GM23338 (cell line): ENCODE measurements around the gene VWA3B.

Experiments used
- CREB1 ChIP-seq: fragments of 250-450 bp; sonication (Bioruptor Pico); IDR thresholded peaks from 2 replicates; pipeline ENCODE4 v1.5.0; 2020; ENCODE audit warnings: low read depth, mild to moderate bottlenecking, moderate library complexity
- EZH2 ChIP-seq: fragments of 200-600 bp; sonication (generic); IDR thresholded peaks from one replicate; pipeline ENCODE4 v1.8.0; 2017; ENCODE audit warnings: antibody characterized with exemption, mild to moderate bottlenecking, low read depth; ENCODE audit not compliant: unreplicated experiment
- EZH2phosphoT487 ChIP-seq: fragments of 200-600 bp; sonication (generic); IDR thresholded peaks from one replicate; pipeline ENCODE4 v1.8.1; 2018; ENCODE audit warnings: antibody characterized with exemption; ENCODE audit not compliant: unreplicated experiment
- JUNB ChIP-seq: IDR thresholded peaks from one replicate; pipeline ENCODE4 v1.6.1; 2016; ENCODE audit warnings: antibody characterized with exemption; ENCODE audit not compliant: unreplicated experiment
- NANOG ChIP-seq: IDR thresholded peaks from 2 replicates; pipeline ENCODE4 v1.6.1; 2016; ENCODE audit warnings: antibody characterized with exemption, borderline replicate concordance
- POLR2AphosphoS5 ChIP-seq: IDR thresholded peaks from 2 replicates; pipeline ENCODE4 v1.6.1; 2016; ENCODE audit warnings: antibody characterized with exemption, low read depth
- ZNF331 ChIP-seq: fragments of 250-450 bp; sonication (Bioruptor Pico); IDR thresholded peaks from 2 replicates; pipeline ENCODE4 v1.5.0; 2020; ENCODE audit warnings: low read depth, mild to moderate bottlenecking, moderate library complexity
- TF ChIP-seq, protein P1 (sequence below), 2 experiments: fragments of 200-600 bp in 1 of 2; sonication (generic) in 1 of 2; conservative IDR thresholded peaks; 2 replicates each; pipeline versions ENCODE4 v1.5.1 to v1.6.1; 2016 to 2017; ENCODE audit warnings: antibody characterized with exemption in 2 of 2, low read depth in 2 of 2, mild to moderate bottlenecking in 2 of 2, moderate library complexity in 1 of 2
- TF ChIP-seq, protein P2 (sequence below): IDR thresholded peaks from one replicate; pipeline ENCODE4 v1.6.1; 2018; ENCODE audit warnings: antibody characterized with exemption; ENCODE audit not compliant: unreplicated experiment
- TF ChIP-seq, protein P3 (sequence below): IDR thresholded peaks from 2 replicates; pipeline ENCODE4 v1.6.1; 2016; ENCODE audit warnings: antibody characterized with exemption

DNA sequence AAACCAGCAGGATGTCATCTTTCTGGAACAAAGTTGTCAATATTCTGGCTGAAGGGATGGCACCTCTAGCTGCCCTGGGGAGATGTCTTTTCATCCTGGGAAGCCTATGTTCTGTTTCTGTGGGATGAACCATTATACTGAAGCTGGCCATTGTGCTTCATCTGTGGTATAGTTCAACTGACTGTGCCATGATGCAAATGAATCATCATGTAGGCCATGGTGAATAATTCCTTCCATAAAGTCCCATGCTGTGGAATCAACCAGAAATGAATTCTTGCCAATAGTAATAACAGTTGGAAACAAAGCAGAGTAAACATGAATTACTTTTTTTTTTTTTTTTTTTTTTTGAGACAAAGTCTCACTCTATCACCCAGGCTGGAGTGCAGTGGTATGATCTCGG, 195.1 kb downstream of the VWA3B start:
- TF ChIP-seq POLR2AphosphoS5 (no peak), EZH2 (no peak), EZH2phosphoT487 (no peak), CREB1 (CRISPR knock-in tag) (no peak), JUNB (no peak), ZNF331 (CRISPR knock-in tag) (no peak), NANOG (no peak)
- TF ChIP-seq, protein P1, sequence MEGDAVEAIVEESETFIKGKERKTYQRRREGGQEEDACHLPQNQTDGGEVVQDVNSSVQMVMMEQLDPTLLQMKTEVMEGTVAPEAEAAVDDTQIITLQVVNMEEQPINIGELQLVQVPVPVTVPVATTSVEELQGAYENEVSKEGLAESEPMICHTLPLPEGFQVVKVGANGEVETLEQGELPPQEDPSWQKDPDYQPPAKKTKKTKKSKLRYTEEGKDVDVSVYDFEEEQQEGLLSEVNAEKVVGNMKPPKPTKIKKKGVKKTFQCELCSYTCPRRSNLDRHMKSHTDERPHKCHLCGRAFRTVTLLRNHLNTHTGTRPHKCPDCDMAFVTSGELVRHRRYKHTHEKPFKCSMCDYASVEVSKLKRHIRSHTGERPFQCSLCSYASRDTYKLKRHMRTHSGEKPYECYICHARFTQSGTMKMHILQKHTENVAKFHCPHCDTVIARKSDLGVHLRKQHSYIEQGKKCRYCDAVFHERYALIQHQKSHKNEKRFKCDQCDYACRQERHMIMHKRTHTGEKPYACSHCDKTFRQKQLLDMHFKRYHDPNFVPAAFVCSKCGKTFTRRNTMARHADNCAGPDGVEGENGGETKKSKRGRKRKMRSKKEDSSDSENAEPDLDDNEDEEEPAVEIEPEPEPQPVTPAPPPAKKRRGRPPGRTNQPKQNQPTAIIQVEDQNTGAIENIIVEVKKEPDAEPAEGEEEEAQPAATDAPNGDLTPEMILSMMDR (conservative IDR thresholded peaks at IDR 0.05; ENCODE audit: low read depth in 2 of 2): no peak
- TF ChIP-seq, protein P2, sequence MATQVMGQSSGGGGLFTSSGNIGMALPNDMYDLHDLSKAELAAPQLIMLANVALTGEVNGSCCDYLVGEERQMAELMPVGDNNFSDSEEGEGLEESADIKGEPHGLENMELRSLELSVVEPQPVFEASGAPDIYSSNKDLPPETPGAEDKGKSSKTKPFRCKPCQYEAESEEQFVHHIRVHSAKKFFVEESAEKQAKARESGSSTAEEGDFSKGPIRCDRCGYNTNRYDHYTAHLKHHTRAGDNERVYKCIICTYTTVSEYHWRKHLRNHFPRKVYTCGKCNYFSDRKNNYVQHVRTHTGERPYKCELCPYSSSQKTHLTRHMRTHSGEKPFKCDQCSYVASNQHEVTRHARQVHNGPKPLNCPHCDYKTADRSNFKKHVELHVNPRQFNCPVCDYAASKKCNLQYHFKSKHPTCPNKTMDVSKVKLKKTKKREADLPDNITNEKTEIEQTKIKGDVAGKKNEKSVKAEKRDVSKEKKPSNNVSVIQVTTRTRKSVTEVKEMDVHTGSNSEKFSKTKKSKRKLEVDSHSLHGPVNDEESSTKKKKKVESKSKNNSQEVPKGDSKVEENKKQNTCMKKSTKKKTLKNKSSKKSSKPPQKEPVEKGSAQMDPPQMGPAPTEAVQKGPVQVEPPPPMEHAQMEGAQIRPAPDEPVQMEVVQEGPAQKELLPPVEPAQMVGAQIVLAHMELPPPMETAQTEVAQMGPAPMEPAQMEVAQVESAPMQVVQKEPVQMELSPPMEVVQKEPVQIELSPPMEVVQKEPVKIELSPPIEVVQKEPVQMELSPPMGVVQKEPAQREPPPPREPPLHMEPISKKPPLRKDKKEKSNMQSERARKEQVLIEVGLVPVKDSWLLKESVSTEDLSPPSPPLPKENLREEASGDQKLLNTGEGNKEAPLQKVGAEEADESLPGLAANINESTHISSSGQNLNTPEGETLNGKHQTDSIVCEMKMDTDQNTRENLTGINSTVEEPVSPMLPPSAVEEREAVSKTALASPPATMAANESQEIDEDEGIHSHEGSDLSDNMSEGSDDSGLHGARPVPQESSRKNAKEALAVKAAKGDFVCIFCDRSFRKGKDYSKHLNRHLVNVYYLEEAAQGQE: no peak
- TF ChIP-seq, protein P3, sequence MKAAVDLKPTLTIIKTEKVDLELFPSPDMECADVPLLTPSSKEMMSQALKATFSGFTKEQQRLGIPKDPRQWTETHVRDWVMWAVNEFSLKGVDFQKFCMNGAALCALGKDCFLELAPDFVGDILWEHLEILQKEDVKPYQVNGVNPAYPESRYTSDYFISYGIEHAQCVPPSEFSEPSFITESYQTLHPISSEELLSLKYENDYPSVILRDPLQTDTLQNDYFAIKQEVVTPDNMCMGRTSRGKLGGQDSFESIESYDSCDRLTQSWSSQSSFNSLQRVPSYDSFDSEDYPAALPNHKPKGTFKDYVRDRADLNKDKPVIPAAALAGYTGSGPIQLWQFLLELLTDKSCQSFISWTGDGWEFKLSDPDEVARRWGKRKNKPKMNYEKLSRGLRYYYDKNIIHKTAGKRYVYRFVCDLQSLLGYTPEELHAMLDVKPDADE: no peak
